Endothelial cell (in vitro differentiated cells): ENCODE measurements around the gene LILRA5. TPM values are rescaled to one million over a fixed set of nuclear protein-coding genes. Genes with fewer than 3 reads are reported as not detected.
"Not testable (repeated sequence)": the region's sequence is repeated elsewhere in the genome, so short reads cannot be mapped to it uniquely, and the experiment has no call there.

Experiments
- DNase-seq: peaks from one replicate; pipeline ENCODE4 v3.0.0; 2021; ENCODE audit warnings: low spot score
- H3K27ac Mint-ChIP-seq: one replicate; pipeline ENCODE4 v1.8.0; 2021; ENCODE audit warnings: mixed read lengths, inconsistent platforms; ENCODE audit not compliant: unreplicated experiment
- H3K27me3 Mint-ChIP-seq: one replicate; pipeline ENCODE4 v1.8.0; 2021; ENCODE audit warnings: mild to moderate bottlenecking, moderate library complexity, mixed read lengths, inconsistent platforms; ENCODE audit not compliant: unreplicated experiment
- H3K36me3 Mint-ChIP-seq: one replicate; pipeline ENCODE4 v1.8.0; 2021; ENCODE audit warnings: mild to moderate bottlenecking, low read depth, mixed read lengths, inconsistent platforms; ENCODE audit not compliant: unreplicated experiment
- H3K4me1 Mint-ChIP-seq: one replicate; pipeline ENCODE4 v1.8.0; 2021; ENCODE audit warnings: mild to moderate bottlenecking, mixed read lengths, inconsistent platforms; ENCODE audit not compliant: unreplicated experiment
- H3K4me3 Mint-ChIP-seq: one replicate; pipeline ENCODE4 v1.8.0; 2021; ENCODE audit warnings: mild to moderate bottlenecking, mixed read lengths, inconsistent platforms; ENCODE audit not compliant: unreplicated experiment
- H3K9me3 Mint-ChIP-seq: one replicate; pipeline ENCODE4 v1.8.0; 2021; ENCODE audit warnings: mixed read lengths, inconsistent platforms; ENCODE audit not compliant: unreplicated experiment
- CTCF ChIP-seq: fragments of 200-600 bp; sonication (generic); IDR thresholded peaks from one replicate; pipeline ENCODE4 v1.5.0; 2021; ENCODE audit warnings: antibody characterized with exemption; ENCODE audit not compliant: unreplicated experiment
- total RNA-seq: library from RNA; stranded (reverse); fragmentation: NEBNext Ultra II Directional; extraction: Animal tissue kit (Norgen Biotek cat#: 25700); gene quantifications from one replicate; pipeline ENCODE4 v1.2.1, GENCODE V29; 2021; ENCODE audit not compliant: unreplicated experiment

The LILRA5 gene
- total RNA-seq, 1 donor from 2014 or later = not detected

- H3K4me1 Mint-ChIP-seq = peaks cover 9% of the 10 kb centered on the region
- DNase-seq = no peak
- no peaks in the 10 kb centered on the region for H3K9me3 Mint-ChIP-seq
- peak overlapping the region; percentile 15 for H3K27ac Mint-ChIP-seq
- no peak for TF ChIP-seq CTCF
- H3K36me3 Mint-ChIP-seq = peaks cover 3% of the 10 kb centered on the region
- H3K4me3 Mint-ChIP-seq = no peak overlapping the region
- peaks cover 2% of the 10 kb centered on the region for H3K27me3 Mint-ChIP-seq
These were observed 30.1 kb downstream of the LILRA5 start for GRCh38 chr19:54282686-54283470.

GRCh38 chr19:54281729-54282075, 31.3 kb downstream of the LILRA5 start:
- H3K4me3 Mint-ChIP-seq, H3K27me3 Mint-ChIP-seq, H3K4me1 Mint-ChIP-seq, H3K9me3 Mint-ChIP-seq, H3K27ac Mint-ChIP-seq, DNase-seq, H3K36me3 Mint-ChIP-seq: not testable (repeated sequence)

GRCh38 chr19:54281007-54281728, 31.8 kb downstream of the LILRA5 start, which contains the start of gene LILRB2:
TSS of gene LILRB2 (minus strand) at chr19:54281110. CDS start at chr19:54280496, 614 bp downstream.
- TF ChIP-seq CTCF = no peak
- peaks cover 3% of the 10 kb centered on the region for H3K36me3 Mint-ChIP-seq
- peaks cover 2% of the 10 kb centered on the region for H3K27me3 Mint-ChIP-seq
- no peak within 1 kb of the TSS for H3K4me3 Mint-ChIP-seq
- peaks cover 9% of the 10 kb centered on the region for H3K4me1 Mint-ChIP-seq
- DNase-seq = no peak
- no peak within 1 kb of the TSS for H3K27ac Mint-ChIP-seq
- no peaks in the 10 kb centered on the region for H3K9me3 Mint-ChIP-seq

GRCh38 chr19:54280441-54280840, 32.5 kb downstream of the LILRA5 start:
- H3K27me3 Mint-ChIP-seq, H3K36me3 Mint-ChIP-seq, H3K4me1 Mint-ChIP-seq, H3K27ac Mint-ChIP-seq, DNase-seq, H3K4me3 Mint-ChIP-seq, H3K9me3 Mint-ChIP-seq: not testable (repeated sequence)

- H3K4me3 Mint-ChIP-seq, H3K4me1 Mint-ChIP-seq, H3K36me3 Mint-ChIP-seq, H3K27ac Mint-ChIP-seq, H3K27me3 Mint-ChIP-seq, H3K9me3 Mint-ChIP-seq, DNase-seq: not testable (repeated sequence)
These were observed 32.9 kb downstream of the LILRA5 start for GRCh38 chr19:54280025-54280424.

- TF ChIP-seq CTCF = no peak
- Mint-ChIP-seq H3K36me3 (no peaks in the 10 kb centered on the region), H3K4me1 (peaks cover 9% of the 10 kb centered on the region), H3K4me3 (no peak overlapping the region), H3K27me3 (peaks cover 2% of the 10 kb centered on the region), H3K27ac (no peak overlapping the region), H3K9me3 (no peaks in the 10 kb centered on the region)
- DNase-seq = no peak
These were observed 33.5 kb downstream of the LILRA5 start for GRCh38 chr19:54279406-54279962.

- not testable (repeated sequence) for H3K4me1 Mint-ChIP-seq, H3K4me3 Mint-ChIP-seq, H3K27ac Mint-ChIP-seq, H3K27me3 Mint-ChIP-seq, H3K36me3 Mint-ChIP-seq, H3K9me3 Mint-ChIP-seq, DNase-seq
These were observed 34.3 kb downstream of the LILRA5 start for GRCh38 chr19:54278571-54279195.

GRCh38 chr19:54278056-54278455, 34.9 kb downstream of the LILRA5 start:
- H3K9me3 Mint-ChIP-seq, H3K4me3 Mint-ChIP-seq, DNase-seq, H3K27me3 Mint-ChIP-seq, H3K36me3 Mint-ChIP-seq, H3K4me1 Mint-ChIP-seq, H3K27ac Mint-ChIP-seq: not testable (repeated sequence)
